Fibroblast of pulmonary artery (primary cell): ENCODE results near the gene COX7A2L.
"Not testable (repeated sequence)": the region's sequence is repeated elsewhere in the genome, so short reads cannot be mapped to it uniquely, and the experiment has no call there.

Experiments used
- DNase-seq: peaks from one replicate; pipeline ENCODE4 v3.0.0-alpha.2; 2010; ENCODE audit warnings: low read depth
- H3K4me3 ChIP-seq: replicated peaks from 2 replicates; pipeline ENCODE4 v1.5.1; 2011; ENCODE audit warnings: low read depth, mild to moderate bottlenecking, control low read depth, low read length, moderate library complexity
- CTCF ChIP-seq: IDR thresholded peaks from 2 replicates; pipeline ENCODE4 v1.5.1; 2011; ENCODE audit warnings: mild to moderate bottlenecking, control low read depth, low read length, inconsistent platforms; ENCODE audit errors: missing control alignments

Gene COX7A2L

DNA sequence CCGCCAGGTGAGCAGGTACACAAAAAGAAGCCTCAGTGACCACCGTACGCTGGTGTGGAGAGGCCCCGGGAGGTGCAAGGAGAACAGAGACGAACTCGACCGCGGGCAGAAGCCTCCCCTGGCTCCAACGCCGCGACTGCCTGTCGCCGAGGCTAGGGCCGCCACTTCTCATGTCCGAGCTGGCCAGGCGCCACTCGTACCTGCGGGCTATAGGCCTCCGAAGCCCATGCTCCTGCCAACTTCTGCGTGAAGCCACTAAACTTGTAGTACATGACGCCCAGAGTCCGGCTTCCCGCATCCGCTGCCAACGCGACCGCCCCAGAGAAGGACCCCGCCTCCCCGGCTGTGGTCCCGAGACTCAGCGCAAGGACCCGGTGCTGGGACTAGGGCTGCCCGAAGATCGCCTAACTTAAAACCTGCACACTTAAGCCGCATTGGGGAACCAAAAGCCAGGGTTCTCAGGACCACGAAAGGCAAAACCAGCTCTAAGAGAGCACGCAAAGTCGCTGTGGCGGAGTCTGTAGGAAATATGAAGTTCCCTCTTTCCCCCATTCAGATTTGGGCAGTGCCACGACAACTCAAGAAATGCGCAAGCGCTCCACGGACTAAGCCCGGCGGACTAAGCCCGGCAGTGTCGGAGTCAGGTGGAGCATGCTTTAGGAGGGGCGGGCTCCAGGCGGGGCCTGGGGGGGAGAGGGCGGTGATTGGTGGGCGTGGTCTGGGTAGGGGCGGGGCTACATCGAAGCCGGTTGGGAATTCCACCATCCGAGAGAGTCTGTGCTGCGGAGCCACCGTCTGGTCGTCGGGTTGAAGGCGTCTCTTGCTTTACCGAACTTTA is at the start of gene COX7A2L:
Gene COX7A2L, minus strand, starts transcription at position 328 of the 838 bp plus-strand sequence. Its CDS starts 56 bp downstream, at position 272.
- DNase-seq = peak; percentile 98
- H3K4me3 ChIP-seq = peak within 1 kb of the TSS; percentile 97
- TF ChIP-seq CTCF = peak; percentile 36

DNA sequence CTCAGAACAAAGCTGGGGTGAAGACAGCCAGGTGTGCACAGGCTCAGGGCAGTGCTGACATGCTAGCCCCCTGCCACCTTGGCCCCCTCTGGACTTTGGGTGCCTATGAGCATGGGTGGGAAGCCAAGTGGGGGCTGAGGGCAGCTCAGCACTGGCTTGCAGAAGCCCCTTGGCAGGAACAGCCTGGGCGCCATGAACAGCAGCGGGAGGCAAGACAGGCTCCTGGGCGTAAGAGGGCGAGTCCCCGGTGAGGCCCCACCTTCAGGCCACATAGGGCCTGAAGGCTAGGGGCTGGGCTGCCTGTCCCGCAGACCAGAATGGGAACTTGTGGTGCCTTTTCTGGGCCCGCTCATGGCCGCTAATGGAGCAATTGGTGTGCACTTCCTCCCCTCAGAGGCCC is 47.0 kb upstream of the COX7A2L start:
- DNase-seq = no peak
- H3K4me3 ChIP-seq = no peak overlapping the region
- TF ChIP-seq CTCF = no peak

GRCh38 chr2:42407476-42407875 is 46.5 kb upstream of the COX7A2L start:
- no peak for TF ChIP-seq CTCF
- DNase-seq = no peak

GRCh38 chr2:42404676-42405075 is 43.7 kb upstream of the COX7A2L start:
- no peak overlapping the region for H3K4me3 ChIP-seq
- DNase-seq = no peak
- TF ChIP-seq CTCF = no peak

More at GRCh38 chr2:42407476-42407875, 46.5 kb upstream of the COX7A2L start:
- H3K4me3 ChIP-seq = no peak overlapping the region

GRCh38 chr2:42401773-42402172 is 40.8 kb upstream of the COX7A2L start:
- no peak for TF ChIP-seq CTCF
- DNase-seq = no peak

GRCh38 chr2:42398052-42398451 is 37.0 kb upstream of the COX7A2L start:
- not testable (repeated sequence) for H3K4me3 ChIP-seq, DNase-seq

More at GRCh38 chr2:42401773-42402172, 40.8 kb upstream of the COX7A2L start:
- H3K4me3 ChIP-seq = no peak overlapping the region

DNA sequence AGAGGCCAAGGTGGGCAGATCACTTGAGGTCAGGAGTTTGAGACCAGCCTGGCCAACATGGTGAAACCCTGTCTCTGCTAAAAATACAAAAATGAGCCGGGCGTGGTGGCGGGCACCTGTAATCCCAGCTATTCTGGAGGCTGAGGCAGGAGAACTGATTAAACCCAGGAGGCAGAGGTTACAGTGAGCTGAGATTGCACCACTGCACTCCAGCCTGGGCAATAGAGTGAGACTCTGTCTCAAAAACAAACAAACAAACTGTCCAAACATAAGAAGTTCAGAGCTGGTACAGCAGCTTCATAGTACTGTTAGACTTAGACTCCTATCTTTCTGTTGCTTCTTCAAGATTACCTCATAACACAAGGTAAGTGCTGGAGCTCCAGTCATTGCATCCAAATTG is 32.3 kb upstream of the COX7A2L start:
- not testable (repeated sequence) for DNase-seq

GRCh38 chr2:42392191-42392590 is 31.2 kb upstream of the COX7A2L start:
- no peak for DNase-seq
- TF ChIP-seq CTCF = no peak

More for the DNA sequence above, 32.3 kb upstream of the COX7A2L start:
- H3K4me3 ChIP-seq = not testable (repeated sequence)

More at GRCh38 chr2:42392191-42392590, 31.2 kb upstream of the COX7A2L start:
- H3K4me3 ChIP-seq = no peak overlapping the region
